ENCODE measurements around the gene LMNTD2. TPM values are rescaled to one million over a fixed set of nuclear protein-coding genes. Genes with fewer than 3 reads are reported as not detected.

Gene LMNTD2
- total RNA-seq, 1 experiment from 2014 or later, result 1.4 TPM

DNA sequence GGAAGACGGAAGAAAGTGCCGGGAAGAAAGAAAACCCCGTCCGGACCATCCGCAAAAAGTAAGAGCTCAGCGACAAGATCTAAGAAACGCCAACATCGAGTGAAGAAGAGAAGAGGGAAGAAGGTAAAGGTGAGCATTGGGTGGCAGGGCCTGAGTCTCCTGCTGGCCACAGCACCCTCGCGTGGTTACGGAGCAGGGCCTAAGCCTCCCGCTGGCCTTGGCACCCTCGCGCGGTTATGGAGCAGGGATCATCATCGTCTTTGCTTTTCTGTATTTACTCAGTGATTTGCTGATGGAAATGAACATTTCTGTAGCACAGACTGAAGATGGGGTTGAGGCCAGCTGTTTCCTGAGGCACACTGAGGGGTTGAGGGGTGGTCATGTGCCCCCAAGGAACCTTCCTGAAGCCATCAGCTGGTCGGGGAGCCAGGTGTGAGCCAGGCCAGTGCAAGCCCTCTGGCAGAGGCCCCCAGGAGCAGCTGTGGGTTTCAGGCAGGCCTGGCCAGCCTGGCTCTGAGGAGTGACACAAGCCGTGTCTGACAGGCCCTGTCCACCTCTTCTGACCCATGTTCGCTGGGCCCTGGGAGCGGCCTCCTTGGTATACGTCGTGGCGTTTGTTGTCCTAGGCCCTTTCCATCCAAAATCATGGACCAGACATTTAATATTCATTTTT is 41.2 kb upstream of the LMNTD2 start:
- no TSS peak for BruUV-seq (replicated peaks)
- peaks cover 26% of the 10 kb centered on the region for H3K36me3 ChIP-seq (ENCODE audit: low read depth, low read length)
- CTCF ChIA-PET, result no interaction called here

GRCh38 chr11:598005-598680 is 37.6 kb upstream of the LMNTD2 start:
- Histone ChIP-seq H3K4me1 (ENCODE audit: insufficient read depth, low read length) (no peaks in the 10 kb centered on the region), H3K4me2 (ENCODE audit: low read length) (no peak overlapping the region), H3K9ac (ENCODE audit: low read length) (no peak overlapping the region), H3K4me3 (ENCODE audit: low read length) (no peak overlapping the region), H2AFZ (ENCODE audit: low read length) (no peak overlapping the region), H3F3A (ENCODE audit: low read length, unreplicated experiment) (no peaks in the 10 kb centered on the region), H3K27me3 (ENCODE audit: low read length) (no peaks in the 10 kb centered on the region), H3K79me2 (ENCODE audit: low read length) (0 out of 2 replicates have a peak, but pooled peaks cover 4% of the 10 kb centered on the region), H3K27ac (ENCODE audit: low read length) (no peak overlapping the region), H3K9me2 (replicated peaks; ENCODE audit: low read length) (no peaks in the 10 kb centered on the region), H3K9me3 (ENCODE audit: low read length) (no peaks in the 10 kb centered on the region), H3K36me3 (ENCODE audit: low read depth, low read length) (peaks cover 25% of the 10 kb centered on the region), H4K20me1 (ENCODE audit: low read length) (no peaks in the 10 kb centered on the region)
- ChIA-PET POLR2A (ENCODE audit: unreplicated experiment) (no interaction called here), CTCF (no interaction called here)
- DNase-seq, result no peak
- BruUV-seq (replicated peaks), result no TSS peak
- TF ChIP-seq EZH2 (IDR thresholded peaks at IDR 0.05; ENCODE audit: low read length, unreplicated experiment), result no peak
- TF ChIP-seq, protein P1, sequence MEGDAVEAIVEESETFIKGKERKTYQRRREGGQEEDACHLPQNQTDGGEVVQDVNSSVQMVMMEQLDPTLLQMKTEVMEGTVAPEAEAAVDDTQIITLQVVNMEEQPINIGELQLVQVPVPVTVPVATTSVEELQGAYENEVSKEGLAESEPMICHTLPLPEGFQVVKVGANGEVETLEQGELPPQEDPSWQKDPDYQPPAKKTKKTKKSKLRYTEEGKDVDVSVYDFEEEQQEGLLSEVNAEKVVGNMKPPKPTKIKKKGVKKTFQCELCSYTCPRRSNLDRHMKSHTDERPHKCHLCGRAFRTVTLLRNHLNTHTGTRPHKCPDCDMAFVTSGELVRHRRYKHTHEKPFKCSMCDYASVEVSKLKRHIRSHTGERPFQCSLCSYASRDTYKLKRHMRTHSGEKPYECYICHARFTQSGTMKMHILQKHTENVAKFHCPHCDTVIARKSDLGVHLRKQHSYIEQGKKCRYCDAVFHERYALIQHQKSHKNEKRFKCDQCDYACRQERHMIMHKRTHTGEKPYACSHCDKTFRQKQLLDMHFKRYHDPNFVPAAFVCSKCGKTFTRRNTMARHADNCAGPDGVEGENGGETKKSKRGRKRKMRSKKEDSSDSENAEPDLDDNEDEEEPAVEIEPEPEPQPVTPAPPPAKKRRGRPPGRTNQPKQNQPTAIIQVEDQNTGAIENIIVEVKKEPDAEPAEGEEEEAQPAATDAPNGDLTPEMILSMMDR (conservative IDR thresholded peaks at IDR 0.05; ENCODE audit: low read depth, low read length), result no peak
- TF ChIP-seq EZH2phosphoT487 (IDR thresholded peaks at IDR 0.05; ENCODE audit: borderline replicate concordance, low read length), result no peak
- intact Hi-C loops (cut with micrococcal nuclease), result no loop called here
- no peak for ATAC-seq

More for the DNA sequence above, 41.2 kb upstream of the LMNTD2 start:
- Histone ChIP-seq H3K4me1 (ENCODE audit: insufficient read depth, low read length) (no peaks in the 10 kb centered on the region), H3K27ac (ENCODE audit: low read length) (no peak overlapping the region), H3K4me2 (ENCODE audit: low read length) (no peak overlapping the region), H3K9me2 (replicated peaks; ENCODE audit: low read length) (no peaks in the 10 kb centered on the region), H3K4me3 (ENCODE audit: low read length) (no peak overlapping the region), H3K9ac (ENCODE audit: low read length) (no peak overlapping the region), H3K9me3 (ENCODE audit: low read length) (no peaks in the 10 kb centered on the region), H3K27me3 (ENCODE audit: low read length) (no peaks in the 10 kb centered on the region), H3K79me2 (ENCODE audit: low read length) (no peaks in the 10 kb centered on the region), H3F3A (ENCODE audit: low read length, unreplicated experiment) (no peaks in the 10 kb centered on the region), H4K20me1 (ENCODE audit: low read length) (no peaks in the 10 kb centered on the region), H2AFZ (ENCODE audit: low read length) (no peak overlapping the region)
- intact Hi-C loops (cut with micrococcal nuclease), result no loop called here
- ATAC-seq (no peak), DNase-seq (no peak)
- POLR2A ChIA-PET (ENCODE audit: unreplicated experiment), result no interaction called here
- TF ChIP-seq EZH2phosphoT487 (IDR thresholded peaks at IDR 0.05; ENCODE audit: borderline replicate concordance, low read length) (no peak), EZH2 (IDR thresholded peaks at IDR 0.05; ENCODE audit: low read length, unreplicated experiment) (no peak)

DNA sequence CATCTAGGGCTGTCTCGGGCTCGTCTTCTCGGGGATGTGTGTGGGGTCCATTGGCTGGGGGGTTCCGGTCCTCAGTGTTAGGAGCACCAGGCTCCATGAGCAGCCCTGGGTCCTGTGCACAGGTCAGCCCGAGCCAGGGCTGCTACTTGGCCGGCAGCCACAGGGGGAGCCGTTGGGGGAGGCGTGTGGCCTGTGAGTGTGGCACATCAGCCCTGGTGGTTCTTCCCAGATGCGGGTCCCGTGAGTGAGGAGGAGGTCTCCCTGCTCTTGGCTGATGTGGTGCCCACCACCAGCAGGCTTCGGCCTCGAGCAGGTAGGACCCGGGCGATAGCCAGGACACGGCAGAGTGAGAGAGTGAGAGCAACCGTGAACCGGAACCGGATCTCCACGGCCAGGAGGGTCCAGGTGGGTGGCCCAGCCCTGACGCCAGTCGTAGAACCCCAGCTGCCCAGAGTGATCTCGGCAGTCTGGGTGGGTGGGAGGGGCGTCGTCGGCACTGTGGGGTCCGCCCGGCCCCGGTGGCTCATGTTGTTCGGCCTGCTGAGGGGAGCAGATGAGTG is 36.7 kb upstream of the LMNTD2 start:
- no peaks in the 10 kb centered on the region for H4K20me1 ChIP-seq (ENCODE audit: low read length)
- H3K4me1 ChIP-seq (ENCODE audit: insufficient read depth, low read length), result no peaks in the 10 kb centered on the region
- H3F3A ChIP-seq (ENCODE audit: low read length, unreplicated experiment), result no peaks in the 10 kb centered on the region
- ATAC-seq, result peak; percentile 45; the same call in 1 of the 2 replicates
- TF ChIP-seq, protein P1 (conservative IDR thresholded peaks at IDR 0.05; ENCODE audit: low read depth, low read length), result peak; percentile 30; the same call in 1 of the 2 replicates
- no peak for TF ChIP-seq EZH2 (IDR thresholded peaks at IDR 0.05; ENCODE audit: low read length, unreplicated experiment)
- H3K4me3 ChIP-seq (ENCODE audit: low read length), result no peak overlapping the region
- BruUV-seq (replicated peaks), result no TSS peak
- H3K4me2 ChIP-seq (ENCODE audit: low read length), result no peak overlapping the region
- no peaks in the 10 kb centered on the region for H3K27me3 ChIP-seq (ENCODE audit: low read length)
- no peak overlapping the region for H3K9ac ChIP-seq (ENCODE audit: low read length)
- H3K79me2 ChIP-seq (ENCODE audit: low read length), result 0 out of 2 replicates have a peak, but pooled peaks cover 4% of the 10 kb centered on the region
- DNase-seq, result no peak
- H2AFZ ChIP-seq (ENCODE audit: low read length), result no peak overlapping the region
- H3K9me2 ChIP-seq (replicated peaks; ENCODE audit: low read length), result no peaks in the 10 kb centered on the region
- H3K9me3 ChIP-seq (ENCODE audit: low read length), result no peaks in the 10 kb centered on the region
- intact Hi-C loops (cut with micrococcal nuclease), result no loop called here
- CTCF ChIA-PET, result no interaction called here
- POLR2A ChIA-PET (ENCODE audit: unreplicated experiment), result no interaction called here
- no peak overlapping the region for H3K27ac ChIP-seq (ENCODE audit: low read length)
- peaks cover 33% of the 10 kb centered on the region for H3K36me3 ChIP-seq (ENCODE audit: low read depth, low read length)
